MM.1S (cell line): ENCODE data around the gene HNRNPR.
"Not testable (repeated sequence)": the region's sequence is repeated elsewhere in the genome, so short reads cannot be mapped to it uniquely, and the experiment has no call there.

Experiments used
- DNase-seq: peaks from one replicate; pipeline ENCODE4 v3.0.0-alpha.2; 2015
- H2AFZ ChIP-seq: fragments of 300-600 bp; sonication (generic); 2 replicates; pipeline ENCODE4 v1.6.0; 2016; ENCODE audit warnings: antibody characterized with exemption, low read length
- H3F3A ChIP-seq: fragments of 300-600 bp; sonication (generic); 2 replicates; pipeline ENCODE4 v1.6.1; 2016; ENCODE audit warnings: mild to moderate bottlenecking, antibody characterized with exemption, low read length, moderate library complexity, mixed read lengths; ENCODE audit not compliant: insufficient read depth
- H3K27ac ChIP-seq: fragments of 300-600 bp; sonication (generic); 2 replicates; pipeline ENCODE4 v1.5.1; 2016; ENCODE audit warnings: mild to moderate bottlenecking, low read length
- H3K27me3 ChIP-seq: fragments of 300-600 bp; sonication (generic); replicated peaks from 2 replicates; pipeline ENCODE4 v1.6.0; 2016; ENCODE audit warnings: low read length; ENCODE audit not compliant: insufficient read depth
- H3K36me3 ChIP-seq: fragments of 300-600 bp; sonication (generic); replicated peaks from 2 replicates; pipeline ENCODE4 v1.6.1; 2016; ENCODE audit warnings: mild to moderate bottlenecking, low read length, mixed read lengths; ENCODE audit not compliant: insufficient read depth
- H3K4me1 ChIP-seq: fragments of 300-600 bp; sonication (generic); 2 replicates; pipeline ENCODE4 v1.6.1; 2016; ENCODE audit warnings: low read length, mixed read lengths
- H3K4me2 ChIP-seq: fragments of 300-600 bp; sonication (generic); 2 replicates; pipeline ENCODE4 v1.6.0; 2016; ENCODE audit warnings: low read depth, low read length
- H3K4me3 ChIP-seq: fragments of 300-600 bp; sonication (generic); 2 replicates; pipeline ENCODE4 v1.5.1; 2016; ENCODE audit warnings: low read length, mixed read lengths
- H3K79me2 ChIP-seq: fragments of 300-600 bp; sonication (generic); 2 replicates; pipeline ENCODE4 v1.6.1; 2016; ENCODE audit warnings: mixed run types, low read length, mixed read lengths
- H3K9ac ChIP-seq: fragments of 300-600 bp; sonication (generic); 2 replicates; pipeline ENCODE4 v1.6.1; 2016; ENCODE audit warnings: low read length, mixed read lengths
- H3K9me2 ChIP-seq: fragments of 300-600 bp; sonication (generic); replicated peaks from 2 replicates; pipeline ENCODE4 v1.6.1; 2016; ENCODE audit warnings: mild to moderate bottlenecking, low read length, mixed read lengths; ENCODE audit not compliant: insufficient read depth
- H3K9me3 ChIP-seq: fragments of 300-600 bp; sonication (generic); replicated peaks from 2 replicates; pipeline ENCODE4 v1.6.1; 2016; ENCODE audit warnings: mild to moderate bottlenecking, low read length, mixed read lengths; ENCODE audit not compliant: insufficient read depth
- H4K20me1 ChIP-seq: fragments of 300-600 bp; sonication (generic); 2 replicates; pipeline ENCODE4 v1.6.1; 2016; ENCODE audit warnings: mild to moderate bottlenecking, low read length, moderate library complexity, mixed read lengths; ENCODE audit not compliant: insufficient read depth

HNRNPR gene

DNA sequence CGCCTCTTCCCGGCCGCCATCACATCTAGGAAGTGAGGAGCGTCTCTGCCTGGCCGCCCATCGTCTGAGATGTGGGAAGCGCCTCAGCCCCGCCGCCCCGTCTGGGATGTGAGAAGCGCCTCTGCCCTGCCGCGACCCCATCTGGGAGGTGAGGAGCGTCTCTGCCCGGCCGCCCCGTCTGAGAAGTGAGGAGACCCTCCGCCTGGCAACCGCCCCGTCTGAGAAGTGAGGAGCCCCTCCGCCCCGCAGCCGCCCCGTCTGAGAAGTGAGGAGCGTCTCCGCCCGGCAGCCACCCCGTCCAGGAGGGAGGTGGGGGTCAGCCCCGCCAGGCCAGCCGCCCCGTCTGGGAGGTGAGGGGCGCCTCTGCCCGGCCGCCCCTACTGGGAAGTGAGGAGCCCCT is 86.7 kb downstream of the HNRNPR start:
- not testable (repeated sequence) for DNase-seq, H2AFZ ChIP-seq, H3K9ac ChIP-seq, H4K20me1 ChIP-seq, H3K36me3 ChIP-seq, H3K4me2 ChIP-seq, H3K27ac ChIP-seq, H3K9me3 ChIP-seq, H3K4me3 ChIP-seq, H3F3A ChIP-seq, H3K27me3 ChIP-seq, H3K9me2 ChIP-seq, H3K4me1 ChIP-seq, H3K79me2 ChIP-seq
